ENCODE measurements around the gene STARD6.

DNA sequence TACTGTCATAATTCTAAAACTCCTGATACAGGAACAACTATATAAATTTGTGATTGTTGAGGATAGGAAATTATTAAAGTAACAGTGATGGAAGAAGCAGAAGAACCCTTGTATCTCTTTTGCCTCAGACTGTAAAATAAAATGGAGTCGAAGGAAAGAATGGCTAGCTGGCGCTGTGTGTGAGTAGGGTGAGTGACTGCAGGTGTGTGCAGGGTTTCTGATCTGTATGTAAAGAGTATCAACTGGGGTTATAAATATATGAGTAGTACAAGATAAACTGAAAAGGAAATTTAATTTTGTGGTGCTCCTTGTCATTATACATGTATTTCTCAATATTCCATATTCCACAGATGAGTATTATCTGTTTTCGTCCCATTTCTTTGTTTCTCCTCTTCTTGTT is 73.1 kb downstream of the STARD6 start:
- TF ChIP-seq, protein P1, sequence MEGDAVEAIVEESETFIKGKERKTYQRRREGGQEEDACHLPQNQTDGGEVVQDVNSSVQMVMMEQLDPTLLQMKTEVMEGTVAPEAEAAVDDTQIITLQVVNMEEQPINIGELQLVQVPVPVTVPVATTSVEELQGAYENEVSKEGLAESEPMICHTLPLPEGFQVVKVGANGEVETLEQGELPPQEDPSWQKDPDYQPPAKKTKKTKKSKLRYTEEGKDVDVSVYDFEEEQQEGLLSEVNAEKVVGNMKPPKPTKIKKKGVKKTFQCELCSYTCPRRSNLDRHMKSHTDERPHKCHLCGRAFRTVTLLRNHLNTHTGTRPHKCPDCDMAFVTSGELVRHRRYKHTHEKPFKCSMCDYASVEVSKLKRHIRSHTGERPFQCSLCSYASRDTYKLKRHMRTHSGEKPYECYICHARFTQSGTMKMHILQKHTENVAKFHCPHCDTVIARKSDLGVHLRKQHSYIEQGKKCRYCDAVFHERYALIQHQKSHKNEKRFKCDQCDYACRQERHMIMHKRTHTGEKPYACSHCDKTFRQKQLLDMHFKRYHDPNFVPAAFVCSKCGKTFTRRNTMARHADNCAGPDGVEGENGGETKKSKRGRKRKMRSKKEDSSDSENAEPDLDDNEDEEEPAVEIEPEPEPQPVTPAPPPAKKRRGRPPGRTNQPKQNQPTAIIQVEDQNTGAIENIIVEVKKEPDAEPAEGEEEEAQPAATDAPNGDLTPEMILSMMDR (IDR thresholded peaks at IDR 0.05) = no peak
- TF ChIP-seq POLR2A (IDR thresholded peaks at IDR 0.05) = no peak

All from uterus (tissue), 2 donors.